Effector memory CD8-positive, alpha-beta T cell (primary cell): ENCODE results near the gene ADAMTS2.
"Not testable (repeated sequence)": the region's sequence is repeated elsewhere in the genome, so short reads cannot be mapped to it uniquely, and the experiment has no call there.

Source experiments
- ATAC-seq: fragments of 150-1000 bp; cut with Tn5 transposase; replicated peaks from 2 replicates; pipeline ENCODE4 v1.10.0; 2021; ENCODE audit warnings: mild to moderate bottlenecking, moderate library complexity
- DNase-seq, 3 experiments: peaks; one replicate each; pipeline ENCODE4 v3.0.0; 2021
- H3K27ac Mint-ChIP-seq, 2 donors: one replicate each; pipeline ENCODE4 v1.8.0; 2022; ENCODE audit warnings: mild to moderate bottlenecking in 2 of 2, mixed read lengths in 2 of 2, moderate library complexity in 2 of 2
- H3K27me3 Mint-ChIP-seq, 2 donors: one replicate each; pipeline ENCODE4 v1.8.0; 2022; ENCODE audit warnings: mixed read lengths in 2 of 2
- H3K36me3 Mint-ChIP-seq: one replicate; pipeline ENCODE4 v1.8.0; 2022; ENCODE audit warnings: mild to moderate bottlenecking, moderate library complexity, mixed read lengths; ENCODE audit not compliant: insufficient read depth
- H3K4me1 Mint-ChIP-seq, 2 donors: one replicate each; pipeline ENCODE4 v1.8.0; 2022; ENCODE audit warnings: low read depth in 2 of 2, mixed read lengths in 2 of 2
- H3K4me3 Mint-ChIP-seq, 2 donors: one replicate each; pipeline ENCODE4 v1.8.0; 2022; ENCODE audit warnings: mild to moderate bottlenecking in 2 of 2, mixed read lengths in 2 of 2, moderate library complexity in 2 of 2
- H3K9me3 Mint-ChIP-seq, 2 donors: one replicate each; pipeline ENCODE4 v1.8.0; 2022; ENCODE audit warnings: mixed read lengths in 2 of 2

The ADAMTS2 gene

DNA sequence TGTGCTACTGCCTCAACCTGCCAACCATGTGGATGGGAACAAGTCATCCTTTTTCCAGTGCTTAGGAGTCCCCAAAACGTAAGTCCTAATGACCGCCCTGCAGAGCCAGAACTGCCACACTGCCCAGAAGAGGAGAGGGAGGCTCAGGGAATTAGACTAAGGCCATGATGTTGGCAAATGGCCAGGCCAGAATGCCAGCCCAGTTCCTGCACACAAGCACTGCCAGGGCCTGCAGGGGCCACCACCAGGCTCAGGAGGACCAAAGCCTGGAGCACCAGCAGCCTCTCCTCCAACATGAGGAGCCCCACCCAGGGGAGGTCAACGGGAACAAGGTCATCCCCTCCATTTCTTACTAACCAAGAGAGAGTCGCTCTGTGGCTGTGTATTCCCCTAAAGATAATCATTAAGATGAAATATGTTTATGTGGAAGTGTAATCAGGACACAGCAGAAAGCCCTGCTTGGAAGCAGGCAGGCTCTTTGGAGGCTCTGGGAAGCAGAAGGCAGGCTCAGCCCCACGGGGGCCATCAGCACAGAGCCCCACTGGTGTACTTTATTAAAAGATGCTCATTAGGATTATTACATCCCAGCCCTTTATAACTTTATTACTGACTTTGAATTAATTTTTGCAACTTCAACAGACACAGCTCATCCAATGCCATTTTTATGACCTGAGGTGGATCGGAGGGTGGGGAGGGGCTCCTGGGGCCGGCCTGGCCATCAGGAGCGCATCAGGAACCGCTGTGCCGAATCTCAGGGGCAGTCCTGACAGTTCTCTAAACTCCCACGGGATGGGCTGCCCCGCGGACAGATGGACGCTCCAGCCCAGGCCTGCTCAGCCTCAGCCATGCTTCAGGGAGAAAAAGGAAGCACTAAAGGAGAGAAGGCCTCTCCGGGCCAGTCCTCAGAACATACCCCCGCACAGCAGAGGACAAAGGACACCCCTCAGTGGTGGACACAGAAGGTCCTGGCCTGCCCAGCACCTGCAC lies 127.0 kb downstream of the ADAMTS2 start:
- peaks cover 3% of the 10 kb centered on the region for H3K36me3 Mint-ChIP-seq
- peaks cover 4 to 5% of the 10 kb centered on the region in 2 donors for H3K9me3 Mint-ChIP-seq
- H3K4me3 Mint-ChIP-seq, result no peak overlapping the region
- peaks cover 5 to 14% of the 10 kb centered on the region in 2 donors for H3K27me3 Mint-ChIP-seq
- no peak for ATAC-seq
- no peaks in the 10 kb centered on the region for H3K4me1 Mint-ChIP-seq
- no peak overlapping the region for H3K27ac Mint-ChIP-seq
- DNase-seq, result no peak

DNA sequence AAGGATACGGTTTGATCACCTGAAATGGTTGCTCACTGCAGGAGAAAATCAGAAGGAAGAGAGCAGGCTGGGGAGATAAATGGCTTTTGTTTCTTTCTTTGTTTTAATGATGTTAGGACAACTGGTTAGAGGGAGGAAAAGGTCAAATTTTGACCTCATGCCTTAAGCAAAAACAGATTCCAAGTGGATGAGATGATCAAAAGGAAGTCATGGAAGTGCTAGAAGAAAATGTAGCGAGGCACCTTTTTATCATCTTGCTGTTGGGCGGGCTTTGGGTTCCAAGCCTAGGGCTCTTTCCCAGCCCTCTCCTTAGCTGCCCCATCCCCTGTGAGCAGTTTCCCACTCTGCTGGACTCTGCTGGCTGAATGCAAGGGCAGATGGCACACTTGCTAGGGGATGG lies 127.9 kb downstream of the ADAMTS2 start:
- Mint-ChIP-seq H3K4me3 (no peak overlapping the region), H3K27ac (no peak overlapping the region), H3K4me1 (no peaks in the 10 kb centered on the region), H3K9me3 (no peaks in the 10 kb centered on the region), H3K27me3 (peaks cover 5 to 10% of the 10 kb centered on the region in 2 donors), H3K36me3 (peaks cover 3% of the 10 kb centered on the region)
- no peak for ATAC-seq
- DNase-seq, result no peak

DNA sequence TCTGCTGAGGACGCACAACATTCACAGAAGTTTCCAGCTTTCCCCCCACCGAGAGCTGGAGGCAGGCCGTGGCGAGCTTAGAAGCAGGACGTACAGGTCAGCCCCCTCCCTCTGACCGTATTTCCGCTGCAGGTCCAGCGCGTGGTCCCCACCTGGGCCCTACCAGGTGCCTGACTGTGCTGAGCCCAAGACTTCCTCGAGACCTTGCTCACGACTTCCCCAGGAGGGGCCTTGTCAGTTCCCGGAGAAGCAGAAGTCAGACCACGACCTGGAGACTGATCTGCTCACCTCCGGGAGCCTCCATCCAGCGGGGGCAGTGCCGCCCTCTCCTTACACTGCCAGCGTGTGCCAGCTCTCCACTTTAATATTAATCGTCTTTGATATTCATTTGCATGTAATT lies 128.9 kb downstream of the ADAMTS2 start:
- not testable (repeated sequence) for ATAC-seq, H3K4me1 Mint-ChIP-seq, H3K4me3 Mint-ChIP-seq, DNase-seq, H3K36me3 Mint-ChIP-seq, H3K27ac Mint-ChIP-seq, H3K9me3 Mint-ChIP-seq
- peaks cover 13 to 20% of the 10 kb centered on the region in 2 donors for H3K27me3 Mint-ChIP-seq

DNA sequence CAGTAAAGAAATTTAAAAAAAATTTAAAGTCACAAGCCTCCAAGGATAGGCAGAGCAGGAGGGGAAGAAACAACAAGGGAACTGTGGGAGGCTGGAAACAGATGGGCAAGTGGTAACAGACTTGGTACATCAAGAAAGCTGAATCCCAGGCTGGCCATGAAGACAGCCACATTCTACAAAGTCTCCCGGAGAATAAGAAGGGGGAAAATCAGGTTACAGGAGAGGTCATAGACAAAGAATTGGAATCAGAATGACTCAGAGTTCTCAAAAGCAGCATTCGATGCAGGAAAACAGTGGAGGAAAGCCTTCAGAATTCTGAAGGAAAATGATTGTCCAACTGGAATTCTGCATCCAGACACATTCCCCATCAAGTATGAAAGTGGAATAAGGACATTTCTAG lies 129.7 kb downstream of the ADAMTS2 start:
- no peak overlapping the region for H3K4me3 Mint-ChIP-seq
- DNase-seq (no peak), ATAC-seq (no peak)
- peaks cover 17 to 24% of the 10 kb centered on the region in 2 donors for H3K27me3 Mint-ChIP-seq
- no peaks in the 10 kb centered on the region for H3K9me3 Mint-ChIP-seq
- no peaks in the 10 kb centered on the region for H3K4me1 Mint-ChIP-seq
- H3K27ac Mint-ChIP-seq, result no peak overlapping the region
- H3K36me3 Mint-ChIP-seq, result peaks cover 3% of the 10 kb centered on the region

DNA sequence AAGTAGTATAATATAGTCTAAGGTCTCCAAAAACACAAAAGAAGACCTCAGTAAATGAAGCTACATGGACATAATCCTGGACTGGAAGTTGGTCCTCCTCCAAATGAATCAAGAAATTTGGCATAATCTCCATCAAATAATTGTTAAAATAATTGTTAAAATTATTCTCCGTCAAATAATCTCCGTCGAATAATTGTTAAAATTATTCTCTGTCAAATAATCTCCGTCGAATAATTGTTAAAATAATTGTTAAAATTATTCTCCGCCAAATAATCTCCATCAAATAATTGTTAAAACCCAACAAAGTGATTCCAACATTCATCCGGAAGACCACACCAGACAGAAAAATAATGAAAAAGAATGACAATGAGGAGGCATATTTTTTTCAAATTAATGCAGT lies 130.6 kb downstream of the ADAMTS2 start:
- no peaks in the 10 kb centered on the region for H3K9me3 Mint-ChIP-seq
- H3K4me3 Mint-ChIP-seq, result no peak overlapping the region
- peaks cover 2% of the 10 kb centered on the region for H3K36me3 Mint-ChIP-seq
- H3K27me3 Mint-ChIP-seq, result peaks cover 24 to 25% of the 10 kb centered on the region in 2 donors
- no peaks in the 10 kb centered on the region for H3K4me1 Mint-ChIP-seq
- DNase-seq (no peak), ATAC-seq (no peak)
- H3K27ac Mint-ChIP-seq, result no peak overlapping the region

DNA sequence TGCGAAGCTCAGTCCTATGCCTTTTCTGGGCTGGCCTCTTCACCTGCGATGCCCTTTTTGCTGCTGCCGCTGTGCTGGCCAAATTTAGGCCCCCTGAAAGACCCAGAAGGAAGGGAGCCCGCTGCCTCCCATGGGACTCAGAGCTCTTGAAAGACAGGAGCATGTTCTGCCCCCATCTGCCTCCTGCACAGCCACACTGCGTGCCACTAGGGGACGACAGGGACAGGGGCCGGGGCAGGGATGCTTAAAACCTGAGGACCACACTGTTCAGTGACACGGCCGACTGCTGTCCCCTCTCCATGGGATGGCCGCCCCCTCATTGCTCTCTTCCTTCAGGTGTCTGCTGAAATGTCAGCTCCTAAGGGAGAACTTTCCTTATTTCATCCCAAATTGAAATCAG lies 132.4 kb downstream of the ADAMTS2 start:
- Mint-ChIP-seq H3K36me3 (no peaks in the 10 kb centered on the region), H3K9me3 (no peaks in the 10 kb centered on the region), H3K27ac (no peak overlapping the region), H3K4me1 (no peaks in the 10 kb centered on the region), H3K4me3 (no peak overlapping the region), H3K27me3 (peaks cover 33% of the 10 kb centered on the region in 2 donors)
- no peak for DNase-seq
- no peak for ATAC-seq

DNA sequence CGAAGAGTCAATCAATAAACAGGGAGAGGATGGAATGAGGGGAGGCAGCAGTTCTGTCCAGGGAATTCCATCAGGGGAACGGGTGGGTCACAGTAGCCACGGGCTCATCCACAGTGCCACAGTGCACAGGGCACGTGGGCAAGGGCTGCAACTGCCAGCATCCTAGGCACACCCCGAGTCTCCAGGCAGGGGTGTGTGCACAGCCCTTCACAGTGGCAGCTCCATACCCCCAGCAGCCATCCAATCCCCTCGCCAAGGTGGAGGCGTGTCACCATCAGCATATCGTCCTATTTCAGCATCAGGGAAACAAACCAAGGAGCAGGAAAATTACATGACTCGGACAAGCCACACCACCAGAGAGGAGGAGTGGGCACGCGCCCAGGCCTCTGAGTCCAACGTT lies 133.6 kb downstream of the ADAMTS2 start:
- peaks cover 33% of the 10 kb centered on the region in 2 donors for H3K27me3 Mint-ChIP-seq
- H3K36me3 Mint-ChIP-seq, result no peaks in the 10 kb centered on the region
- no peaks in the 10 kb centered on the region for H3K4me1 Mint-ChIP-seq
- no peaks in the 10 kb centered on the region for H3K9me3 Mint-ChIP-seq
- H3K27ac Mint-ChIP-seq, result no peak overlapping the region
- ATAC-seq (no peak), DNase-seq (no peak)
- H3K4me3 Mint-ChIP-seq, result no peak overlapping the region

DNA sequence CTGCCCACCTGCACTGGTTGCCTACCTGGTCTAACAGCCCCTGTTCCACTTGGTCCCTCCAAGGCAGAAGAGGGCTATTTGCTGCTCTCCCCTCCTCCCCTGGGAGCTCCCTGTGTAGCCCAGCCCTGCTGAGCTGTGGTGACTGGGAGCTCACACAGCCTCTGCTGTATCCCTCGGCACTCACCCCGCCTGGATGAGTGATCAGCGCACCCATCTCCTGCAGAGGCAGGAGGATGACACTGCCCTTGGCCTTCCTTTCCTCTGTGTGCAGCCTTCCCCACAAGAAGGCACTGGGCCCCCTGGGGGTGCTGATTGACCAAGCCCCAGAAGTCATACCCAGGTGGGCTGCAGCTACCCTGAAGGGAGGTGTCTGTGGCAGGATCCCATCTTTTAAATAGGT lies 134.2 kb downstream of the ADAMTS2 start:
- no peaks in the 10 kb centered on the region for H3K4me1 Mint-ChIP-seq
- H3K27me3 Mint-ChIP-seq, result peaks cover 33% of the 10 kb centered on the region in 2 donors
- H3K36me3 Mint-ChIP-seq, result no peaks in the 10 kb centered on the region
- H3K27ac Mint-ChIP-seq, result no peak overlapping the region
- ATAC-seq (no peak), DNase-seq (no peak)
- no peak overlapping the region for H3K4me3 Mint-ChIP-seq
- no peaks in the 10 kb centered on the region for H3K9me3 Mint-ChIP-seq

DNA sequence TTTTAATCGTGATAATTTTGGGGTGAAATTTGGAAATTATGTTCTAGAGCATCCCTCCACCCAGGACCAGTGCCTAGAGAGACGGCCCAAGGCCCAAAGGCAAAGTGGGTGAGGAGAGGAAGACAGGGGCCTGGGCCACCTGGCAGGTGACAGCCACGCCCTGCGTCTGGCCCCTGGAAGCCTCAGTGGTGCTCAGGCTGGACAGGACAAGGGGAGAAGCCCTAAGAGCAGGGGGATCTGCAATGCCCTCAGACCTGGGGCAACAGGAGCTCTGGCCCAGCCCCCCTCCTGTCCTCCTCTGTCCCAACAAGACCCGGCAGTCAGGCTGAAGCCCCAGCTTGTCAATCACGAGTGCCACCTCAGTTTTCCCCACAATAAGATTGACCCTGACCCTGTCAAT lies 134.8 kb downstream of the ADAMTS2 start:
- no peak for ATAC-seq

DNA sequence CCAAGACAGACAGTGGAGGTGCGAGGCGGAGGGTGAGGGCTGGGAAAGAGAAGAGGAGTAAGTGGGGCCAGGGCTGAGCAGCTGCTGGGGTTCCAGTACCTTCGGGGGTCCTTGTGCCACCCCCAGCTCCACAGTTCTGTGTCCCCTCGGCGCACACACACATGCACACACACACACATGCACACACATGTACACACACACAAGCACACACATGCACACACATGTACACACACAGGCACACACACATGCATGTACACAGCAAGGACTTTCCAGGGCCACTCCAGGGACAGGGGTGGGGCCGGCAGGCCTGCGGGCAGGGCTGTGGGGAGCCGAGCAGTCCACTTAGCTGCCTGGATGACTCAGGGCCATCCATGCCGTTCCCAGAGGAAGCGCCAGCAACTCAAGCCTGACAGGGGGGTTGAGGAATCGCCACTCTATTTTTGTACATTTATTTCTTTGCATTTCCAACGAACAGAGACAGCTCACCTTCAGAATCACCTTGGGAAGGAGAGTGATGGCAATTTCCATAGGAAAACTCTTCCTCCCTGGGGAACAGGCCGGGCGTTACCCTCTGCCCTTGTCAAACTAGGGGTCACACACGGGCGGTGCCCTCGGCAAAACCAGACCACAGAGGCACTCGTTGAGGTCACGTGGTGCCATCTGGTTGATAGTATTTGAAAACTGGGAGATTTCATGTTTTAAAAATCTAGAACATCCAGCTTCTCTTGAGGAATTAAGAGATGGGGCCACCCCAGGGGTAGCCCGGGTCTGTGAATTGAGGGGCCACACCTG lies 135.7 kb downstream of the ADAMTS2 start:
- H3K4me3 Mint-ChIP-seq, result no peak overlapping the region
- H3K27ac Mint-ChIP-seq, result no peak overlapping the region
- no peak for DNase-seq
- peaks cover 33% of the 10 kb centered on the region in 2 donors for H3K27me3 Mint-ChIP-seq
- H3K36me3 Mint-ChIP-seq, result no peaks in the 10 kb centered on the region
- H3K9me3 Mint-ChIP-seq, result no peaks in the 10 kb centered on the region
- no peak for ATAC-seq
- no peaks in the 10 kb centered on the region for H3K4me1 Mint-ChIP-seq

More for the DNA sequence above, 134.8 kb downstream of the ADAMTS2 start:
- peaks cover 33% of the 10 kb centered on the region in 2 donors for H3K27me3 Mint-ChIP-seq
- no peak for DNase-seq
- H3K27ac Mint-ChIP-seq, result no peak overlapping the region
- H3K9me3 Mint-ChIP-seq, result no peaks in the 10 kb centered on the region
- H3K4me3 Mint-ChIP-seq, result no peak overlapping the region
- no peaks in the 10 kb centered on the region for H3K36me3 Mint-ChIP-seq
- no peaks in the 10 kb centered on the region for H3K4me1 Mint-ChIP-seq

DNA sequence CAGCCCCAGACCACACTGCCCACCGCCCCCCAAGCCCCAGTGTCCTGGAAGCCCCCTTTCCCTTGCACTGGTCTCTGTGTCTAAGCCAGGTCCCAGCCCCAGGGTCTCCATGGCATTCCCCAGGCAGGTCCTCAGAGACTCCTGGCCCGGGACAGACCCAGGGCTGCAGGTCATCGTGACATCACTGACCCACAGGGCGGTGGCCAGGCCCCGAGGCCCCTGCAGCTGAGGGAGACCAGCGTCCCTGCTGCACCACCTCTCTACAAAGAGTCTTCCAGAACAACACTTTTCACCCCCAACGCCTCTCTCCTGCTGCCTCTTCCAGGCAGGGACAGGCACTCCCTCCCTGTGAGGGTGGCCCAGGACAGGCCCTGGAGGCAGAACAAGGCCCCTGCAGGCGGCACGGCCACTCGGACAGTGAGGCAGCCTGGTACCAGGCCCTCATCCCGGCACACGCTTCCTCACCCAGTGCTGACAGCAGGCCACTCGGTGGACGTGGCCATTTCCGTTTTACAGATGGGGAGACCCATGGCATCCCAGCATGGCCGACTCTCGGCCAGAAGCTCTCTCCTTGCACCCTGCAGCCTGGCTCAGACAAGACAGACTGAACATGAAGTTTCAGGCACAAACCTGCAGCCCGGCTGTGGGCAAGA lies 136.4 kb downstream of the ADAMTS2 start:
- Mint-ChIP-seq H3K9me3 (no peaks in the 10 kb centered on the region), H3K4me1 (no peaks in the 10 kb centered on the region), H3K4me3 (no peak overlapping the region), H3K36me3 (no peaks in the 10 kb centered on the region), H3K27me3 (peaks cover 33% of the 10 kb centered on the region in 2 donors), H3K27ac (no peak overlapping the region)
- DNase-seq (no peak), ATAC-seq (no peak)

DNA sequence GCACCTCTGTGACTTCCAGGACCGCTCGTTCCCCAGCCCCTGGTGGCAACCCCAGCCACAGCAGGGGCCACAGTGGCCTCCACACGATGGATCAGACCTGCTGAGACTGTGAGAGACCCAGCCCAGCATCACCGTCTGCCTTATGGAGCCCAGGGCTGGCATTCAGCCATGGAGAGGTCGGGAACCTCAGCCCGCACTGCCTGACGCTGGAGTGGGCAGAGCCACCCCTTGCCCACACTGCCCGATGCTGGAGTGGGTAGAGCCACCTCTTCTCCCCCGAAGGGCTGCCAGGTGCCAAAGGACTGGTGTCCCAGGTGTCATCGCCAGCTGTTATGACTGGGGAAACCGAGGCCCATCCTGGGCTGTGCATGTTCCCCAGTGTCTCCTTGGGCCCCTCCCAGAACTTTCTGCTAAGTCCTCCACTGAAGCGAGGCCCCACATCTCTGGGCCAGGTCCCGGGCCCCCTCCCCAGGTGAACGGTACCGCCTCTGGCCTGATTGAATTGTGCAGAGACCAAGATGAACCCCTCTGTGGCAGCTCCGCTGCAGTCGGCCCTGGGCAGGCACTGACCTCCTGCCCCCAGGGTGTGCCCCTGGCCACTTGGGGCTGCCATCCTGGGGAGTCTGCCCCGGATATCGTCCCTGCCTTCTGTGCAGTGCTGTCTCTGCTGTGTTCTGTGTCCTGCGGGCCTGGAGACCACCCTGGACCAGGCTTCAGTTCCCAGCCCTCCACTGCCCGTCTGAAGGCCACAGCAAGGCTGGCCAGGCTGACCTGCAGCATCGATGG lies 137.1 kb downstream of the ADAMTS2 start:
- H3K27me3 Mint-ChIP-seq, result peaks cover 33% of the 10 kb centered on the region in 2 donors
- no peak overlapping the region for H3K27ac Mint-ChIP-seq
- no peak overlapping the region for H3K4me3 Mint-ChIP-seq
- H3K4me1 Mint-ChIP-seq, result no peaks in the 10 kb centered on the region
- no peaks in the 10 kb centered on the region for H3K36me3 Mint-ChIP-seq
- ATAC-seq (no peak), DNase-seq (no peak)
- H3K9me3 Mint-ChIP-seq, result no peaks in the 10 kb centered on the region

DNA sequence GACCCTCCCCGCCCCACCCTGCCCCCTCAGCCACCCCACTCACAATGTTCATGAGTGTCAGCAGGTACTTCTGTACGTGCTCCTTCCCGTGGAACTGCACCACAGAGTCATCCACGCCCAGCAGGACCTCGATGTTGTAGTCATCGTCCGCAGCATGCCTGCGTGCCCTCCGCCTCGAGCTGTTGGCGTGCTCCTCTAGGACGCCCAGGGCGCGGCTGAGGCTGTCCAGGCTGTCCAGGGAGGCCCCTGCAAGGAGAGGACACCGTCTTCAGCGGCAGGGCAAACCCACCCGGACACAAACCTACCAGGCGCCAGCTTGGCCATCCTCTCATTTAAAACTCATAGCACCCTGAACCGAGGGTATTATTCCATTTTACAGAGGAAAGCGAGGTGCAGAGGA lies 137.8 kb downstream of the ADAMTS2 start:
- DNase-seq (no peak), ATAC-seq (no peak)
- H3K9me3 Mint-ChIP-seq, result no peaks in the 10 kb centered on the region
- H3K27me3 Mint-ChIP-seq, result peaks cover 33% of the 10 kb centered on the region in 2 donors
- H3K36me3 Mint-ChIP-seq, result no peaks in the 10 kb centered on the region
- no peak overlapping the region for H3K27ac Mint-ChIP-seq
- no peaks in the 10 kb centered on the region for H3K4me1 Mint-ChIP-seq
- H3K4me3 Mint-ChIP-seq, result no peak overlapping the region
